ENCODE results near the gene SRSF7.

GRCh38 chr2:38712413-38712812 is 38.7 kb downstream of the SRSF7 start:
- TF ChIP-seq EZH2 (IDR thresholded peaks at IDR 0.05; ENCODE audit: borderline replicate concordance, low read depth, low read length, severe bottlenecking) = no peak
- no peak for TF ChIP-seq CTCF (IDR thresholded peaks at IDR 0.05; ENCODE audit: borderline replicate concordance, extremely low read depth, low read length, poor library complexity, severe bottlenecking)

Data from DND-41 (cell line).